HG03039 (cell line): ENCODE results near the gene OR1N2.
"Not testable (repeated sequence)": the region's sequence is repeated elsewhere in the genome, so short reads cannot be mapped to it uniquely, and the experiment has no call there.

Experiments used
- ATAC-seq: cut with Tn5 transposase; IDR thresholded peaks from one replicate; pipeline ENCODE4 v1.9.1; 2021; ENCODE audit warnings: mild to moderate bottlenecking, moderate library complexity; ENCODE audit not compliant: unreplicated experiment

OR1N2 gene, protein sequence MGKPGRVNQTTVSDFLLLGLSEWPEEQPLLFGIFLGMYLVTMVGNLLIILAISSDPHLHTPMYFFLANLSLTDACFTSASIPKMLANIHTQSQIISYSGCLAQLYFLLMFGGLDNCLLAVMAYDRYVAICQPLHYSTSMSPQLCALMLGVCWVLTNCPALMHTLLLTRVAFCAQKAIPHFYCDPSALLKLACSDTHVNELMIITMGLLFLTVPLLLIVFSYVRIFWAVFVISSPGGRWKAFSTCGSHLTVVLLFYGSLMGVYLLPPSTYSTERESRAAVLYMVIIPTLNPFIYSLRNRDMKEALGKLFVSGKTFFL

DNA sequence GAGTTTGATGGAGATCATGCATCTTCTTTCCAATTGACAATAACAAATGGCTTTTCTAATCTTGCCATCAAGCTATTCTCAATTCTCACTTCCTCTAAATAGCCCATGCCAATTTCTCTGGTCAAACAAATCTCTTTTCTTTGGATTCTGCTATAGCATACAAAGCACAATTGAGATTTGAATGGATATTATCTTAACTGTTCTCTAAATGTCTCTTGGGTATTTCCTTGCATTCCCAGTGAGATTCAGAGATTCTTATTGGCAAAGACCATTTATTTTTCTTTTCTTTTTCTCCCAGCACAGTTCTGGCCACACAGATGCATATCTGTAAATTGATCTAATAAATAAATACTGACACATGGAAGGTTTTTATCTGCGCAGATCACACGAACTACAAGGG, at the start of gene OR1N2:
Gene OR1N2, plus strand, starts transcription at position 301 of the 400 bp plus-strand sequence. CDS start 100 bp downstream, outside the sequence.
- no peak for ATAC-seq

DNA sequence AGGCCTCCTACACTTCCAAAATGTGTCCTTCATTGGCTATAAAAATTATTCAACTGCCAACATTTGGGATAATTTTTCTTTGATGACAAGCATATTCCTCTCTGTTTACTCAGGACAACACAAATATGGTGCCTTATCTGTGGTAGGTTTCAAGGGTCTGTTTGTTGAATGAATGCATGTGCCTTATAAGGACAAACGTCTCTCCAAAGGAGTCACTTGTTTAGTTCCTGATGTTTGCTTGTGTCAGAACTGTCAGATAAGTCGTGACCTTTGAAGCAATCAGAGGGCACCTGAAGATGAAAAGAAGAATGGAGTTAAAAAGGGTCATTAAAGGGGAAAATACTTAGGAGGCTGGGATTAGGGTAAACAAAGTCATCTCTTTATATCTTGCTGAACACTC, 45.9 kb upstream of the OR1N2 start:
- ATAC-seq: no peak

DNA sequence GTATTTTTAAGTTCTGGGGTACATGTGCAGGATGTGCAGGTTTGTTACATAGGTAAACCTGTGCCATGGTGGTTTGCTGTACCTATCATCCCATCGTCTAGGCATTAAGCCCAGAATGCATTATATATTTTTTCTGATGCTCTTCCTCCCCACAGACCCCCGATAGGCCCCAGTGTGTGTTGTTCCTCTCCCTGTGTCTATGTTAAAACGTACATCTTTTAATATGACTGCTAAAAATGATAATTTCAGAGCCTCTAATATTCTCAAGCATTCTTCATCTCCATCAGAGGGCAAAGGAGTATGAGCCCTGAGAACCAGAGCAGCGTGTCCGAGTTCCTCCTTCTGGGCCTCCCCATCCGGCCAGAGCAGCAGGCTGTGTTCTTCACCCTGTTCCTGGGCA, 42.4 kb upstream of the OR1N2 start, which contains the start of gene OR1J2:
Gene OR1J2, plus strand, starts transcription at position 301 of the 400 bp plus-strand sequence. Its CDS starts 0 bp downstream, at position 301.
- no peak for ATAC-seq

GRCh38 chr9:122518226-122518625, 34.7 kb upstream of the OR1N2 start:
- ATAC-seq: no peak

GRCh38 chr9:122518841-122519240, 34.1 kb upstream of the OR1N2 start, which contains the start of gene OR1J4:
Gene OR1J4 (plus strand): TSS chr9:122519141. CDS start chr9:122519141, 0 bp downstream.
- ATAC-seq: no peak

DNA sequence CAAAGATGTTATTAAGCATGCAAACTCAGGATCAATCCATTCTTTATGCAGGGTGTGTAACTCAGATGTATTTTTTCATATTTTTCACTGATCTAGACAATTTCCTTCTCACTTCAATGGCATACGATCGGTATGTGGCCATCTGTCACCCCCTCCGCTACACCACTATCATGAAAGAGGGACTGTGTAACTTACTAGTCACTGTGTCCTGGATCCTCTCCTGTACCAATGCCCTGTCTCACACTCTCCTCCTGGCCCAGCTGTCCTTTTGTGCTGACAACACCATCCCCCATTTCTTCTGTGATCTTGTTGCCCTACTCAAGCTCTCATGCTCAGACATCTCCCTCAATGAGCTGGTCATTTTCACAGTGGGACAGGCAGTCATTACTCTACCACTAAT, 33.5 kb upstream of the OR1N2 start:
- no peak for ATAC-seq

- no peak for ATAC-seq
Measured at GRCh38 chr9:122526602-122527001, 26.3 kb upstream of the OR1N2 start.

DNA sequence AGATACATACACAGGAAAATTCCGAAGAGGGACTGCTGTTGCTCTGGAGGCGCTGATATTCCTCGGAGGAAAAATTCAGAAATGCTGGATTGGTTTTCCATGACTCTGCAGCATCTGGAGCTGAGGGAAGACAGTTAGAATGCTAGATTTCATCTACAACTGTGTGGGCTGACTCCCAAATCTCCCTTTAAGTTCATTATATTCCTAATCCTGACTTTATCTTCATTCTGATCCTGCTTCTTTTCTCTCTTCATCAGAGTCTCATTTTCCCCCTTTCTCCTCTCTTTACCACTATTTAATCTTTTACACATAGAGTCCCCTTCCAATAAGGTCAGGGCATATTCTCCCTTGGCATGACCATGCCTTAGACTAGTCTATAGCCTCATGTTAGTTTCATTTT, 25.7 kb upstream of the OR1N2 start, which contains the start of gene OR1N1:
Gene OR1N1, minus strand, starts transcription at position 101 of the 400 bp plus-strand sequence. Its CDS starts 0 bp downstream, at position 101.
- no peak for ATAC-seq

DNA sequence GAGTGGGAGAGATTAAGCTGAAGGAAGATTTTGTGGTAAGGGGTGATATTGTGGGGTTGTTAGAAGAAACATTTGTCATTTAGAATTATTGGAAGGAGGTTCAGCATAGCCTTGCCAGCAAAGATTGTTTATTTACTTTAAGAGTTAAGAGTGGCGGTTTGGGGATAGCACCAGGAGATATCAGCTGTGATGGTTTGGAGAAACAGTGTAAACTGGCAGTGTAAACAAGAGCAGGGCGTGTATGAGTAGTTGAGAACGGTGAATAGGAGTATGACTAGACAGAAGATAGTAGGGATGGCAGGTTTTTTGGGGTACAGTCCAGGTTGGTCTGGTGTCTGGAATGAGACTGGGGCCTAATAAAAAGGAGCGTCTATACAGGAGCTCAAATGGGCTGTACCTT, 21.8 kb upstream of the OR1N2 start:
- not testable (repeated sequence) for ATAC-seq

GRCh38 chr9:122536134-122536533, 16.8 kb upstream of the OR1N2 start:
- ATAC-seq: no peak

GRCh38 chr9:122537066-122537465, 15.8 kb upstream of the OR1N2 start:
- not testable (repeated sequence) for ATAC-seq

DNA sequence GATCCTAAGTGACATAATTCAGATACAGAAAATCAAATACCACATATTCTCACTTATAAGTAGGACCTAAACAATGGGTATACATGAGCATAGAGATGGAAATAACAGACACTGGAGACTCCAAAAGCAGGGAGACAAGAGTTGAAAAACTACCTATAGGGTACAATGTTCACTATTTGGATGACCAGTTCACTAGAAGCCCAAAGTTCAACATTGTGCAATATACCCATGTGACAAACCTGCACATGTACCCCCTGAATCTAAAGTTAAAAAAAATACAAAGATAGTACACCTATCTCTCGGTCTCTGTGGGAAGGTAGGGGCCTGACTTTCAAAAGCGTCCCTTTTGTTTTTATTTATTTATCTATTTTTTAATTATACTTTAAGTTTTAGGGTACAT, 14.2 kb upstream of the OR1N2 start:
- ATAC-seq: no peak

- ATAC-seq: no peak
Measured at GRCh38 chr9:122546196-122546595, 6.7 kb upstream of the OR1N2 start.

- ATAC-seq: no peak
Measured at GRCh38 chr9:122551371-122551770, 1.5 kb upstream of the OR1N2 start.

DNA sequence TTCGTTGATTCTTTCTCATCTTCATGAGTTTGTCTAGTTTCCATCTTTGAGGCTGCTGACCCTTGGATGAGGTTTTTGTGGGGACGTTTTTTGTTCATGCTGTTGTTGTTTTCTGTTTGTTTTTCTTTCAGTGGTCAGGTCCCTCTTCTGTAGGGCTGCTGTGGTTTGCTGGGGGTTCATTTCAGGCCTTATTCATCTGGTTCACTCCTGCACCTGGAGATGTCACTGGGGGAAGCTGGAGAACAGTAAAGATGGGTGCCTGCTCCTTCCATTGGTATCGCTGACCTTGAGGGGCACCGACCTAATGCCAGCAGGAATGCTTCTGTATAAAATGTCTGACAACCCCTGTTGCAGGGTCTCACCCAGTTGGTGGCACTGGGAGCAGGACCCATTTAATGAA, 8.5 kb downstream of the OR1N2 start:
- no peak for ATAC-seq

DNA sequence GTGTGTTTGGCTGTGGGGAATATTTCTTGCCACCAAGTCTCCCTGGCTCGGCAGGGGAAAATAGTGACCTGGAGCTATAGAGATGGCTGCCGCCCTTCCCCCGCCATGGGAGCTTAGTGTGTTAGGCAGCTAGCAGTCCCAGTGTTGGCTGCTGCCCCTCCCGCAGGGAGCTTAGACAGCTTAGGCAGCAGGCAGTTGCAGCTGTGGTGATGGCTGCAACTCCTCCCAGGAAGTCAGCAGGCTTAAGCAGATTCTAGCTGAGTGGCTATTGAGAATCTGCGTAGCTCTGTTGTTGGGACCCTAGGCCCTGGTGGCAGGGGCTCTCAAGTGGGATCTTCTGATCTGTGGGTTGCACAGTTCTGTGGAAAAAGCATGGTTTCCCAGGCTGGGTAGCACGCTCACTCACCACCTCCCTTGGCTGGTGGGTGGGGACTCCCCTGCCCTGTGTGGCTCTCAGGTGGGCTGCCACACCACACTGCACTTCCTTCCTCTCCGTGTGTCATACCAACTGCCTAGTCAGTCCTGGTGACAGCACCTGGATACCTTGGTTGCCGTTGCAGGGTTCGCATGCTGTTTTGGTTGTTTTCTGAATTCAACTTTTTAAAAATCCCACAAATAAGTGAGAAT, 9.3 kb downstream of the OR1N2 start:
- ATAC-seq: no peak

- no peak for ATAC-seq
Measured at GRCh38 chr9:122567901-122568300, 15.0 kb downstream of the OR1N2 start.

- no peak for ATAC-seq
Measured at GRCh38 chr9:122572456-122572855, 19.5 kb downstream of the OR1N2 start.

DNA sequence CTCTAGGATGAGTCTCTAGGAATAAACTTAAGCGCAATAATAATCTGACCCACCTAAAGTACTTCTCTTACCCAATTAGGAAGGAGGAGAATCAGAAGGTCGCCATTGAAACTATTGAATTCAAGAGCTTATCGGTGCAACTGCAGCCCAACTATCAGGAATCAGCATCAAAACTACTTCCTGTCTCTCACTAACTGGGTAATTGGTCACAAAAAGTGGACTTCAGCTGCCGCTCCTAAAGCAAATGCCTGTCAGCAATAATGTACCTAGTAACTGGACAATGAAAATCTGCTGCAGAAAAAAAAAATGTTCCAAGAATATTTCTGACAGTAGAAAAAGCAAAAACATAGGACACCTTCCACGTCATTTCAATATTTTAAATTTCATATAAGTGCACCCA, 27.0 kb downstream of the OR1N2 start:
- ATAC-seq: no peak

- ATAC-seq: no peak
Measured at GRCh38 chr9:122580360-122580759, 27.4 kb downstream of the OR1N2 start.

GRCh38 chr9:122583284-122583683, 30.4 kb downstream of the OR1N2 start, which contains the start of gene OR1L8:
Gene OR1L8 (minus strand): TSS chr9:122583384. CDS start chr9:122568477, 14,907 bp downstream.
- not testable (repeated sequence) for ATAC-seq
